IMR-90 (cell line): ENCODE results near the gene SH3RF2. TPM values are rescaled to one million over a fixed set of nuclear protein-coding genes. Genes with fewer than 3 reads are reported as not detected.

Experiments
- ATAC-seq: fragments of 200-7000 bp; cut with Tn5 transposase; 2 replicates; pipeline ENCODE4 v1.9.1; 2020; ENCODE audit warnings: low read depth, mild to moderate bottlenecking, moderate library complexity
- BruUV-seq: library from RNA; stranded (reverse); fragments of 400-500 nt; replicated peaks from 2 replicates; lab custom pipeline; 2021; lab: Mats Ljungman, UMichigan
- CTCF ChIA-PET: fragments of 300-600 bp; formaldehyde crosslinking; extraction: SDS; loops from one replicate; lab custom pipeline; 2021; ENCODE audit warnings: antibody characterized with exemption; lab: Yijun Ruan, JAX
- POLR2A ChIA-PET: fragments of 300-600 bp; sonication (Branson Sonifier 250); formaldehyde crosslinking; loops from one replicate; lab custom pipeline; 2022; ENCODE audit warnings: antibody characterized with exemption; ENCODE audit not compliant: unreplicated experiment; lab: Charles Lee
- DNase-seq: peaks from one replicate; pipeline ENCODE4 v3.0.0; 2013
- H2AFZ ChIP-seq: replicated peaks from 2 replicates; pipeline ENCODE3; 2013; ENCODE audit warnings: low read length, mild to moderate bottlenecking; ENCODE audit not compliant: poor library complexity
- H2AK5ac ChIP-seq: 2 replicates; pipeline ENCODE4 v1.6.1; 2013; ENCODE audit warnings: low read depth, low read length, inconsistent platforms
- H2AK9ac ChIP-seq: replicated peaks from 2 replicates; pipeline ENCODE3; 2013; ENCODE audit warnings: mild to moderate bottlenecking, low read depth, low read length, moderate library complexity; ENCODE audit not compliant: poor library complexity
- H2BK120ac ChIP-seq: 2 replicates; pipeline ENCODE4 v1.6.1; 2013; ENCODE audit warnings: low read depth, low read length, inconsistent platforms
- H2BK15ac ChIP-seq: 3 replicates; pipeline ENCODE4 v1.6.1; 2013; ENCODE audit warnings: low read depth, low read length, inconsistent platforms
- H2BK20ac ChIP-seq: 2 replicates; pipeline ENCODE4 v1.6.1; 2013; ENCODE audit warnings: low read depth, mild to moderate bottlenecking, inconsistent platforms, low read length, moderate library complexity
- H2BK5ac ChIP-seq: 2 replicates; pipeline ENCODE4 v1.6.1; 2013; ENCODE audit warnings: mild to moderate bottlenecking, low read depth, low read length, inconsistent platforms; ENCODE audit not compliant: poor library complexity, severe bottlenecking
- H3K14ac ChIP-seq: replicated peaks from 2 replicates; pipeline ENCODE4 v1.6.1; 2013; ENCODE audit warnings: low read depth, low read length, inconsistent platforms
- H3K18ac ChIP-seq: 2 replicates; pipeline ENCODE4 v1.6.1; 2013; ENCODE audit warnings: low read depth, low read length, control low read depth
- H3K23ac ChIP-seq: 2 replicates; pipeline ENCODE4 v1.6.1; 2013; ENCODE audit warnings: low read depth, low read length, inconsistent platforms
- H3K27ac ChIP-seq: 2 replicates; pipeline ENCODE4 v1.5.1; 2013; ENCODE audit warnings: mild to moderate bottlenecking, control low read depth, low read length; ENCODE audit not compliant: insufficient read depth
- H3K27me3 ChIP-seq: 2 replicates; pipeline ENCODE4 v1.6.1; 2013; ENCODE audit warnings: low read length; ENCODE audit not compliant: control insufficient read depth, insufficient read depth
- H3K36me3 ChIP-seq: 2 replicates; pipeline ENCODE4 v1.6.1; 2013; ENCODE audit warnings: low read length, mixed read lengths; ENCODE audit not compliant: control insufficient read depth, insufficient read depth
- H3K4ac ChIP-seq: 2 replicates; pipeline ENCODE4 v1.6.1; 2013; ENCODE audit warnings: low read depth, low read length, inconsistent platforms
- H3K4me1 ChIP-seq: 2 replicates; pipeline ENCODE4 v1.6.1; 2013; ENCODE audit warnings: low read length, mixed read lengths; ENCODE audit not compliant: control insufficient read depth, insufficient read depth
- H3K4me2 ChIP-seq: 2 replicates; pipeline ENCODE4 v1.6.1; 2013; ENCODE audit warnings: low read depth, mild to moderate bottlenecking, control low read depth, low read length, moderate library complexity
- H3K4me3 ChIP-seq: 2 replicates; pipeline ENCODE4 v1.5.1; 2013; ENCODE audit warnings: low read depth, mild to moderate bottlenecking, control low read depth, low read length, moderate library complexity; ENCODE audit not compliant: insufficient read depth
- H3K56ac ChIP-seq: 2 replicates; pipeline ENCODE4 v1.6.1; 2013; ENCODE audit warnings: low read length, inconsistent platforms; ENCODE audit not compliant: insufficient read depth; ENCODE audit errors: extremely low read depth
- H3K79me1 ChIP-seq, 2 experiments: 2 replicates each; pipeline ENCODE4 v1.6.1; 2013; ENCODE audit warnings: low read length in 2 of 2, inconsistent platforms in 1 of 2, low read depth in 1 of 2
- H3K9ac ChIP-seq: 2 replicates; pipeline ENCODE4 v1.6.1; 2013; ENCODE audit warnings: low read depth, low read length, control low read depth
- H3K9me1 ChIP-seq: 2 replicates; pipeline ENCODE4 v1.6.1; 2013; ENCODE audit warnings: low read length, inconsistent platforms; ENCODE audit not compliant: insufficient read depth
- H3K9me3 ChIP-seq: 2 replicates; pipeline ENCODE4 v1.6.1; 2013; ENCODE audit warnings: low read length; ENCODE audit not compliant: control insufficient read depth, insufficient read depth
- H4K20me1 ChIP-seq: 2 replicates; pipeline ENCODE4 v1.6.1; 2013; ENCODE audit warnings: low read length, inconsistent platforms; ENCODE audit not compliant: insufficient read depth
- H4K5ac ChIP-seq: 2 replicates; pipeline ENCODE4 v1.6.1; 2013; ENCODE audit warnings: mild to moderate bottlenecking, low read depth, low read length, control low read depth
- H4K8ac ChIP-seq, 2 experiments: 2 replicates each; pipeline ENCODE4 v1.6.1; 2013; ENCODE audit warnings: low read depth in 2 of 2, low read length in 2 of 2, control low read depth in 1 of 2, inconsistent platforms in 1 of 2
- H4K91ac ChIP-seq: 2 replicates; pipeline ENCODE4 v1.6.1; 2013; ENCODE audit warnings: low read depth, low read length, inconsistent platforms; ENCODE audit not compliant: insufficient read depth
- BHLHE40 ChIP-seq: fragments of 150-350 bp; IDR thresholded peaks from 2 replicates; pipeline ENCODE4 v1.6.1; 2016; ENCODE audit warnings: mild to moderate bottlenecking, low read depth, low read length
- CEBPB ChIP-seq: IDR thresholded peaks from 2 replicates; pipeline ENCODE4 v1.6.1; 2012; ENCODE audit warnings: low read depth, low read length, improper control_type of control experiment
- CHD1 ChIP-seq: IDR thresholded peaks from 2 replicates; pipeline ENCODE4 v1.6.1; 2012; ENCODE audit warnings: low read depth, low read length, improper control_type of control experiment
- CTCF ChIP-seq: conservative IDR thresholded peaks from 2 replicates; pipeline ENCODE4 v1.5.1; 2012; ENCODE audit warnings: mild to moderate bottlenecking, low read depth, low read length, improper control_type of control experiment
- FOS ChIP-seq: fragments of 150-350 bp; IDR thresholded peaks from 2 replicates; pipeline ENCODE4 v1.6.1; 2016; ENCODE audit warnings: low read depth, low read length
- MAFK ChIP-seq: IDR thresholded peaks from 2 replicates; pipeline ENCODE4 v1.6.1; 2012; ENCODE audit warnings: low read depth, low read length, improper control_type of control experiment
- MAZ ChIP-seq: IDR thresholded peaks from 2 replicates; pipeline ENCODE4 v1.6.1; 2012; ENCODE audit warnings: low read depth, mild to moderate bottlenecking, low read length, improper control_type of control experiment, moderate library complexity, borderline replicate concordance
- MXI1 ChIP-seq: IDR thresholded peaks from 2 replicates; pipeline ENCODE4 v1.6.1; 2012; ENCODE audit warnings: low read depth, mild to moderate bottlenecking, low read length, moderate library complexity, borderline replicate concordance
- POLR2A ChIP-seq: IDR thresholded peaks from 2 replicates; pipeline ENCODE4 v1.6.1; 2012; ENCODE audit warnings: mild to moderate bottlenecking, low read depth, low read length
- RCOR1 ChIP-seq: IDR thresholded peaks from 2 replicates; pipeline ENCODE4 v1.6.1; 2012; ENCODE audit warnings: mild to moderate bottlenecking, low read length, improper control_type of control experiment; ENCODE audit not compliant: insufficient replicate concordance
- SMC3 ChIP-seq: fragments of 150-350 bp; IDR thresholded peaks from 2 replicates; pipeline ENCODE4 v1.6.1; 2016; ENCODE audit warnings: low read depth, mild to moderate bottlenecking, antibody characterized with exemption, low read length, moderate library complexity
- whole genome bisulfite sequencing, 2 experiments: methylation state at CpG; one replicate each; pipeline versions ENCODE4 v1.1.5 to v1.1.7; 2013; ENCODE audit warnings: missing lambda C conversion rate in 2 of 2; ENCODE audit not compliant: insufficient read length in 1 of 2; ENCODE audit errors: extremely low coverage in 2 of 2; 5-methylcytosine and 5-hydroxymethylcytosine counted together
- dilution Hi-C: fragments of 300-500 bp; cut with HindIII; formaldehyde crosslinking; loops from one replicate; pipeline ENCODE4 v1.14.3; 2018; ENCODE audit warnings: low sequenced_read_pairs; ENCODE audit not compliant: unreplicated experiment
- in situ Hi-C: fragments of 300-500 bp; cut with MboI; formaldehyde crosslinking; loops from 3 replicates; pipeline ENCODE4 v1.14.3; 2019; ENCODE audit warnings: low sequenced_read_pairs, inconsistent platforms, mixed read lengths
- intact Hi-C: fragments of 100-400 bp; cut with micrococcal nuclease; formaldehyde crosslinking; loops from 2 replicates; pipeline ENCODE4 v1.10.0; 2022
- polyA plus RNA-seq, 3 experiments: library from polyadenylated mRNA; depleted of rRNA; stranded (reverse); fragments of >200 nt; gene quantifications; 2 replicates each; pipeline ENCODE4 v1.2.3, GENCODE V29; 2012; ENCODE audit warnings: low replicate concordance in 1 of 3
- total RNA-seq: library from RNA; depleted of rRNA; stranded (reverse); fragments of >200 nt; gene quantifications from 2 replicates; pipeline ENCODE4 v1.2.3, GENCODE V29; 2012

SH3RF2 gene
- total and polyA plus RNA-seq, 2 of the 4 experiments (the other 2 are of a cell fraction): 1.3 to 1.7 TPM

GRCh38 chr5:145915970-145916638 lies 20.3 kb upstream of the SH3RF2 start:
- no peaks in the 10 kb centered on the region for H3K36me3 ChIP-seq
- 96% methylated on average over 5 of the region's 7 CpGs; no CpG with 5 or more reads in 1 of the 2 experiments for WGBS, 2 experiments
- no peak overlapping the region for H4K8ac ChIP-seq
- CTCF ChIA-PET: interaction anchor here (0.6 to 1.5 kb wide), 2 partner anchors 27 to 90 kb away, joined by 5 to 6 read pairs; no protein-coding TSS in a partner anchor
- ATAC-seq (no peak), DNase-seq (no peak)
- no peak overlapping the region for H3K14ac ChIP-seq
- no peak overlapping the region for H4K5ac ChIP-seq
- no peak overlapping the region for H3K27ac ChIP-seq
- no peaks in the 10 kb centered on the region for H4K20me1 ChIP-seq
- H2AK9ac ChIP-seq: no peak overlapping the region
- dilution Hi-C loops: no loop called here
- POLR2A ChIA-PET: no interaction called here
- H3K23ac ChIP-seq: no peak overlapping the region
- no peaks in the 10 kb centered on the region for H3K9me3 ChIP-seq
- H2BK15ac ChIP-seq: no peak overlapping the region
- no peak overlapping the region for H2AFZ ChIP-seq
- no peak overlapping the region for H3K4me2 ChIP-seq
- intact Hi-C loops: no loop called here
- TF ChIP-seq CEBPB (no peak), MAZ (no peak), CTCF (no peak), RCOR1 (no peak), FOS (no peak), CHD1 (no peak), MXI1 (no peak), BHLHE40 (no peak), POLR2A (no peak), MAFK (no peak), SMC3 (no peak)
- no peak overlapping the region for H2BK120ac ChIP-seq
- H4K91ac ChIP-seq: no peak overlapping the region
- H3K4me1 ChIP-seq: 0 out of 2 replicates have a peak, but pooled peaks cover 2% of the 10 kb centered on the region
- no peak overlapping the region for H3K9ac ChIP-seq
- H3K4me3 ChIP-seq: no peak overlapping the region
- in situ Hi-C loops: no loop called here
- BruUV-seq: no TSS peak
- no peak overlapping the region for H2BK5ac ChIP-seq
- H3K4ac ChIP-seq: no peak overlapping the region
- no peaks in the 10 kb centered on the region for H3K79me1 ChIP-seq
- no peak overlapping the region for H2AK5ac ChIP-seq
- H3K18ac ChIP-seq: no peak overlapping the region
- no peak overlapping the region for H3K56ac ChIP-seq
- 0 out of 2 replicates have a peak, but pooled peaks cover 3% of the 10 kb centered on the region for H3K9me1 ChIP-seq
- no peak overlapping the region for H2BK20ac ChIP-seq
- H3K27me3 ChIP-seq: peaks cover 3% of the 10 kb centered on the region
